ENCODE measurements around the gene HAGHL.

The HAGHL gene

DNA sequence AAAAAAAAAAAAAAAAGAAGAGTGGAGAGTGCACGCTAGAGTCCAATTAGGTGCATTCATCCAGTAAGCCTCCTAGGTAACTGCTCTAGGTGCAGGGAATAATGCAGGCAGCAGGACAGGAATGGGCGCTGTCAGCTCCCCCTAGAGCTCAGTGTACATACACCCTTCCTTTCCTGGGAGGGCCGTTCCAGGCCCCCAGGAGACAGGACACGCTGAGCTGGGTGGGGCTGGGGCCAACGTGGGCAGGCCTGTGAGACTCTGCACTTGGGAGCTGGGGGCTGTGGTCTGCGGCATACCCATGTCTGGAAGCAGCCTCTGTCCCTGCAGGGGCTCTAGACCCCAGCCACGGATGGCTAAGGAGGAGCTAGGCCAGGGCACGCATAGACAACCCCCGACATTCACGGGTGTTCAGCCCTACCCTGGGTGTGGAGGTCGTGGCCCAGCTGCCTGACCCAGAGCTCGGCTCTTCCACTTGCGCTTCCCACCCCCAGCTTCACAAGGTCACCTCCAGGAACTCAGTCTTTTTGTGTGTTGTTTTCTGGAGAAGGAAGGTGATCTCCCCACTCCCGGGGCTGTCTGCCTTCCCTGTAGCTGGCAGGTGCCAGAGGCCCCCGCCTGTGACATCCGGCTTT, 7.0 kb upstream of the HAGHL start:
- DNase-seq (ENCODE audit: low read depth in 2 of 2), result no peak
- TF ChIP-seq, protein P1, sequence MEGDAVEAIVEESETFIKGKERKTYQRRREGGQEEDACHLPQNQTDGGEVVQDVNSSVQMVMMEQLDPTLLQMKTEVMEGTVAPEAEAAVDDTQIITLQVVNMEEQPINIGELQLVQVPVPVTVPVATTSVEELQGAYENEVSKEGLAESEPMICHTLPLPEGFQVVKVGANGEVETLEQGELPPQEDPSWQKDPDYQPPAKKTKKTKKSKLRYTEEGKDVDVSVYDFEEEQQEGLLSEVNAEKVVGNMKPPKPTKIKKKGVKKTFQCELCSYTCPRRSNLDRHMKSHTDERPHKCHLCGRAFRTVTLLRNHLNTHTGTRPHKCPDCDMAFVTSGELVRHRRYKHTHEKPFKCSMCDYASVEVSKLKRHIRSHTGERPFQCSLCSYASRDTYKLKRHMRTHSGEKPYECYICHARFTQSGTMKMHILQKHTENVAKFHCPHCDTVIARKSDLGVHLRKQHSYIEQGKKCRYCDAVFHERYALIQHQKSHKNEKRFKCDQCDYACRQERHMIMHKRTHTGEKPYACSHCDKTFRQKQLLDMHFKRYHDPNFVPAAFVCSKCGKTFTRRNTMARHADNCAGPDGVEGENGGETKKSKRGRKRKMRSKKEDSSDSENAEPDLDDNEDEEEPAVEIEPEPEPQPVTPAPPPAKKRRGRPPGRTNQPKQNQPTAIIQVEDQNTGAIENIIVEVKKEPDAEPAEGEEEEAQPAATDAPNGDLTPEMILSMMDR (IDR thresholded peaks at IDR 0.05; ENCODE audit: low read depth, low read length), result peak; percentile 29
- H3K4me3 ChIP-seq (replicated peaks in 1 of 2; ENCODE audit: low read depth in 2 of 2, low read length in 2 of 2), result peak overlapping the region; percentile 76 to 77

DNA sequence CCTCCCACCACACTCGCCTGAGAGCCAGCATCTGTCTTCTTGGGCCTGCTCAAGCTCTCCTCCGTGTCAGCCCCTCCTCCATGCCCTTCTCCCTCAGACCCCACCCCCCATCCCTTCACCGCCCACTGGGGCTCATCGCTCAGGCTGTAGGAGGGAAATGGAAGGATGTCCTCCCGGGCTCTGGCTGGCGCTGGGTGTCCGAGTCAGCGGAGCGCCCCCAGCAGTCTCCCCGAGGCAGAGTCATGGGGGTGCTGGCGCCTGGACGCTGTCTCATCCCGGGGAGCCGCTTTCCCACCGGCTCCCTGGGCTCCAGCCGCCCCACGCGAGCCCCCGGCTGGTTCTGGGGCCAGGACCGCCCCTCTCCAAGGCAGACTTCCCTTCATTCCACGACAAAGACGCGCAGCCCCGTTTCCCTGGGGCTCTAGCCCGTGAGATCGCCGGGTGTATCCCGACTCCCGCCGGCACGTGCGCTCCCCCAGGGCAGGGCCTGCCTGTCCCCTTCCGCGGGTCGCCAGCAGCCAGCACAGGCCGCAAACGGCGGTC, 6.4 kb upstream of the HAGHL start:
- TF ChIP-seq, protein P1 (IDR thresholded peaks at IDR 0.05; ENCODE audit: low read depth, low read length), result no peak
- DNase-seq (ENCODE audit: low read depth in 2 of 2), result peak; percentile 63 to 80
- H3K4me3 ChIP-seq (replicated peaks in 1 of 2; ENCODE audit: low read depth in 2 of 2, low read length in 2 of 2), result peak overlapping the region; percentile 76 to 77

DNA sequence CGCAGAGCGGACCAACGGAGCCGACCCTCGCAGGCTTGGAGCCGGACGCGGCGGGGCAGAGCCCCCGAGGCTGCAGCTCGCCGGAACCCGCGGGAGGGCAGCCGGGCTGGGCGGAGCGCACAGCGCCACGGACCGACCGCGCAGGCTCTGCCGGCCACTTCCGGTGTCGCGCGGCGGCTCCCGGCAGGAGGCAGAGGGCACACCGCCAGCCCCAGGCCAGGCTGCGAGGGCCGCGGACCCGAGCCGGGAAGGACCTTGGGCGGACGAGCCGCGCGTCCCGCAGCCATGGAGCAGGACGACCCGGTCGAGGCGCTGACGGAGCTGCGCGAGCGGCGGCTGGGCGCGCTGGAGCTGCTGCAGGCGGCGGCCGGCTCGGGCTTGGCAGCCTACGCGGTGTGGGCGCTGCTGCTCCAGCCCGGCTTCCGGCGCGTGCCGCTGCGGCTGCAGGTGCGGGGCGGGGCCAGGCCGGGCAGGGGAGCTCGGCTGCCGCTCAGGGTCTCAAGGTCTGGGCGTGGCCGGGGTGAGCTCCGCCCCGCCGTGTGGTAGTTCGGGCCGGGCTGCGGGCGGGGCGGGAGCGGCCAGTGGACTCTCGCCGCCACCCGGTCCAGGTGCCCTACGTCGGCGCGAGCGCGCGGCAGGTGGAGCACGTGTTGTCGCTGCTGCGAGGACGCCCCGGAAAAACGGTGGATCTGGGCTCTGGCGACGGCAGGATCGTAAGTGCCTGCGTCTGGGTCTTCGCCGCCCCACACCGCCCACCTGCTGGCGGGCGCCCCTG, 5.7 kb upstream of the HAGHL start, which contains the start of gene ANTKMT:
ANTKMT (plus strand) TSS at position 157 of the 775 bp plus-strand sequence; CDS start at position 286, 129 bp downstream.
- DNase-seq (ENCODE audit: low read depth in 2 of 2), result peak; percentile 62 to 79
- TF ChIP-seq, protein P1 (IDR thresholded peaks at IDR 0.05; ENCODE audit: low read depth, low read length), result no peak
- H3K4me3 ChIP-seq (replicated peaks in 1 of 2; ENCODE audit: low read depth in 2 of 2, low read length in 2 of 2), result peak within 1 kb of the TSS; percentile 76 to 77

DNA sequence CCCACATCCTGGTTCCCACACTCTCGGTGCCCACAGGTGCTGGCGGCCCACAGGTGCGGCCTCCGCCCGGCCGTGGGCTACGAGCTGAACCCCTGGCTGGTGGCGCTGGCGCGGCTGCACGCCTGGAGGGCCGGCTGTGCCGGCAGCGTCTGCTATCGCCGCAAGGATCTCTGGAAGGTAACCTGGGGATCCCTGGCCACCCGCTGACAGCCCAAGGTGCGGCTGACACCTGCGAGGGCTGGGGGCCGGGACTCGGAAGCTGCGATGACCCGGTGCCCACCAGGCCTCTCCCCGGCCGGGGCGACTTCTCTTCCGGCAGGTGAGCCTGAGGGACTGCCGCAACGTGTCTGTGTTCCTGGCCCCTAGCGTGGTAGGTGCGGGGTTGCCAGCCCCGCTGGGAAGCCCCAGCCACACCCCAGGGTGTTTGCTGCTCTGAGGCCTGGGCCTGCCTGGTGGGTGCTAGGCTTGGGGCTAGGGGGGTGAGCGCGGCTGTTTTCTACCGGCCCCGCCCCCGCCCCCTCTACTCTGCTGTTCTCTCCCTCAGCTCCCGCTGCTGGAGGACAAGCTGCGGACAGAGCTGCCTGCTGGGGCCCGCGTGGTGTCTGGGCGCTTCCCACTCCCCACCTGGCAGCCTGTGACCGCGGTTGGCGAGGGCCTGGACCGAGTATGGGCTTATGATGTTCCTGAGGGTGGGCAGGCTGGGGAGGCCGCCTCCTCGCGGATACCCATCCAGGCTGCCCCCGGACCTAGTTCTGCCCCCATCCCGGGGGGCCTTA, 5.0 kb upstream of the HAGHL start:
- no peak for DNase-seq (ENCODE audit: low read depth in 2 of 2)
- TF ChIP-seq, protein P1 (IDR thresholded peaks at IDR 0.05; ENCODE audit: low read depth, low read length), result no peak
- peak overlapping the region; percentile 41 to 77 for H3K4me3 ChIP-seq (replicated peaks in 1 of 2; ENCODE audit: low read depth in 2 of 2, low read length in 2 of 2)

DNA sequence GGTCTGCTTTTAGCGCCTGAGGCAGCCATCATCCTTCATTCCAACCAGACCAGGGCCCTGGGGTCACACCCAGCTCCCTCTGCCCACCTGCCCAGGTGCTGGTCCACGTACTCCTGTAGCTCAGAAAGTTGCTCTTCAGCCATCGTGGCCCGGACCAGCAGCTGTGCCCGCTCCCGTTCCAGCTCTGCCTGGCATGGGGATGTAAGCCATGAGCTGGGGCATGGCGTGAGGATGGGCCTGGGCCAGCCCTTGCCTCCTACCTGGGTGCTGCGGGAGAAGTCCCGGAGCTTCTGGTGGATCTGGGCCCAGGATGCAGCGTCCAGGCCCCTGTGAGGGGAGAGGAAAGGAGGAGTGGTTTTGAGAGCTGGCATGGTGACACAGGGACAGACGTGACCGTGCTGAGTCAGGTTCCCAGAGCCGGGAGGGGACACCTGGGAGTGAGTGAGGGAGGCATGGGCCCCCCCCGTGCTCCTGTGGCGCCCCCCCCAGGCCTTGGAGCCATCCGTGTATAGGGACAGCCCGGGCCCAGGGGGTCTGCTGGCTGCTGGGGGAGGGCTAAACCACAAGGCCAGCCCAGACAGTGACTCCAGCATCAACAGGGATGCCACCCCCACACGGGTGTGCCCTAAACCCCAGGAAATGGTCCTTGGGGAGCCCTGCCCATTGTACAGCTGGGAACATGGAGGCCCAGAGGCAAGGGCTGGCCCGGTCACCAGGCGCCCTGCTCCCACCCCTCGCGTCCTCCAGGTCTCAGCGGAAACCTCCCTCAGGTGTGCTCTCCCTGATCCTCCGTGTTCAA, 3.9 kb upstream of the HAGHL start:
- DNase-seq (ENCODE audit: low read depth in 2 of 2), result no peak
- H3K4me3 ChIP-seq (replicated peaks in 1 of 2; ENCODE audit: low read depth in 2 of 2, low read length in 2 of 2), result no peak overlapping the region
- TF ChIP-seq, protein P1 (IDR thresholded peaks at IDR 0.05; ENCODE audit: low read depth, low read length), result no peak

DNA sequence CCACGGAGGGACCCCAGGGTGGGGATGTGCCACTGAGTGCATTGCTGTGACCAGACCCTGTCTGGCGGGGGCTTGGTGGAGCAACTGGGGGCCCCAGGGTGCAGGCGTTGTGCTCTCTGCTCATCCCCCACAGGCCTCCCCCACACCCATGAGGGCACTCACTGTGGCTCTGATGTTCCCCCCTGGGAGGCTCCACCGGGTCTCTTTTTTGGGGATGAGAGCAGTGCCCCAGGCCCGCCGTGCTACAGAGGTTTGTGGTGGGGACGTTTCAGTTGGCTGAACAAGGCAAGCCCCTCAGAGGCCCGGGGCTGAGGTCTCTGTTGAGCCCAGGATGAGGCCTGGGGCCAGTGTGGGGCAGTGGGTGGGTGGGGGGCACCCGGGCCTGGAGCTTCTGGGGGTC, 3.2 kb upstream of the HAGHL start:
- TF ChIP-seq, protein P1 (IDR thresholded peaks at IDR 0.05; ENCODE audit: low read depth, low read length), result no peak
- H3K4me3 ChIP-seq (replicated peaks in 1 of 2; ENCODE audit: low read depth in 2 of 2, low read length in 2 of 2), result no peak overlapping the region
- DNase-seq (ENCODE audit: low read depth in 2 of 2), result no peak

Data from cardiac fibroblast (primary cell).